ENCODE measurements around the gene UBN1. TPM values are rescaled to one million over a fixed set of nuclear protein-coding genes. Genes with fewer than 3 reads are reported as not detected.

UBN1 gene
- total RNA-seq, 4 donors from 2014 or later, result 21.0 to 48.2 (median 41.1) TPM

DNA sequence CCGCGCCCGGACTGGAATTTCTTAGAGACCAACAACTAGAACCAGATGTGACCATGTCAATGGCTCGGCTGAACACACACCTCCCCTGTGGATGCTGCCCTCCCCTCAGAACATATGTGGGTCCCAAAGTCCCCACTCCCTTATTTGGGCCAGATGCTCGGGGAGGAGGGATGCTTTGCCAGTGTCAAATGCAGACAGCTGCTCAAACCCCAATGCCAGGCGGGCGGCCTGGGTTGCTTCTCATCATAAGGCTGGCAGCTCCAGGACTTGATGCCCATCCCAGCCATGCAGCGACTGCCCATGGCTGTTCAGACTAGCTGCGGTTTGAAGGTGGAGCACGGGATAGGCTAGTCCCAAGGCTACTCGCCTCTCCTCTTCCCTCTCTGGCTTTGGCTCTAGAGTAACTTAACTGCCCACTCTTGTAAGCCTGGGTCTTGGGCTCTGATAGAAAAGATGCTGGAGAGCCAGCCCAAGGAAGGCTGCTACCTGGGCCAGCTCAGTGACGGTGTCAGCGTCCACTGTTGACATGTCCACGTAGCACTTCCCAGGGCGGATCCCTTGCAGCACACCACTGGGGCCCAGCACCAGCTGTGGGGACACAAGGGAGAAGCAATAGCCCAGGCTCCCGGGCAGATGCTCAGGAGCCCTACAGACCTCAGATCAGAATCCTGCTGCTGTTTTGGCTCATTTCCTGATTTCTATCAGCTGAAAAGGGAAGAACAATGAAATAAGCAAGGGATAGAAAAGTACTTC is 33.9 kb upstream of the UBN1 start:
- WGBS, result 86% methylated on average over 13 of the region's 16 CpGs
- TF ChIP-seq, protein P1, sequence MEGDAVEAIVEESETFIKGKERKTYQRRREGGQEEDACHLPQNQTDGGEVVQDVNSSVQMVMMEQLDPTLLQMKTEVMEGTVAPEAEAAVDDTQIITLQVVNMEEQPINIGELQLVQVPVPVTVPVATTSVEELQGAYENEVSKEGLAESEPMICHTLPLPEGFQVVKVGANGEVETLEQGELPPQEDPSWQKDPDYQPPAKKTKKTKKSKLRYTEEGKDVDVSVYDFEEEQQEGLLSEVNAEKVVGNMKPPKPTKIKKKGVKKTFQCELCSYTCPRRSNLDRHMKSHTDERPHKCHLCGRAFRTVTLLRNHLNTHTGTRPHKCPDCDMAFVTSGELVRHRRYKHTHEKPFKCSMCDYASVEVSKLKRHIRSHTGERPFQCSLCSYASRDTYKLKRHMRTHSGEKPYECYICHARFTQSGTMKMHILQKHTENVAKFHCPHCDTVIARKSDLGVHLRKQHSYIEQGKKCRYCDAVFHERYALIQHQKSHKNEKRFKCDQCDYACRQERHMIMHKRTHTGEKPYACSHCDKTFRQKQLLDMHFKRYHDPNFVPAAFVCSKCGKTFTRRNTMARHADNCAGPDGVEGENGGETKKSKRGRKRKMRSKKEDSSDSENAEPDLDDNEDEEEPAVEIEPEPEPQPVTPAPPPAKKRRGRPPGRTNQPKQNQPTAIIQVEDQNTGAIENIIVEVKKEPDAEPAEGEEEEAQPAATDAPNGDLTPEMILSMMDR (IDR thresholded peaks at IDR 0.05), result no peak
- no peak for TF ChIP-seq EP300 (IDR thresholded peaks at IDR 0.05)
- intact Hi-C loops (cut with DNase I), result no loop called here
- Histone ChIP-seq H3K4me1 (peaks cover 21 to 40% (median 28%) of the 10 kb centered on the region in 4 donors), H3K27ac (replicated peaks in 1 of 4) (peak overlapping the region; percentile 84 to 87 (median 84)), H3K9me3 (no peaks in the 10 kb centered on the region), H3K27me3 (no peaks in the 10 kb centered on the region), H3K36me3 (peaks cover 49 to 97% (median 84%) of the 10 kb centered on the region in 4 donors), H3K4me3 (no peak overlapping the region)
- DNase-seq (ENCODE audit: extremely low spot score), result no peak

DNA sequence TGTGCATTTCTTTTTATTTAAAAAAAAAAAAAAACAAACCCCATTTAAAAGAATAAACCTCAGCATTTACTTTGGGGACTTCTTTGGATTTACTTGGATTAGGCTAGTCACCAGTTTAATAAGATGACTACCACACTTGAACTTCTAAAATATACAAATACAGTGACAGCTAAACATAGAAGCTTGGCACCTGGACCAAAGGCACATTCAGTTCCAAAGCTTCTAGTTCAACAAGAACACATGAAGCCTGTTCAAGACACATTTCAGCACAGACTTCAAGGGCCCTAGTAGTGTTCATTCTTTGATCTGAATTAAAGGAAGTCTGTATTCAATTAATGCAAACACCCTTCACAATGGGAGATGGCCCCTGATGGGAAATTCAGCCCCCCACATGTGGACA is 33.2 kb upstream of the UBN1 start:
- Histone ChIP-seq H3K4me3 (peak overlapping the region in 2 of 4 donors; percentile 20), H3K36me3 (peaks cover 48 to 97% (median 84%) of the 10 kb centered on the region in 4 donors), H3K27me3 (no peaks in the 10 kb centered on the region), H3K27ac (replicated peaks in 1 of 4) (peak overlapping the region; percentile 84 to 87 (median 84)), H3K4me1 (peaks cover 21 to 40% (median 28%) of the 10 kb centered on the region in 4 donors), H3K9me3 (no peaks in the 10 kb centered on the region)
- peak; percentile 70 for TF ChIP-seq EP300 (IDR thresholded peaks at IDR 0.05)
- TF ChIP-seq POLR2A (IDR thresholded peaks at IDR 0.05; ENCODE audit: low read depth), result no peak
- TF ChIP-seq, protein P1 (IDR thresholded peaks at IDR 0.05), result no peak
- TF ChIP-seq POLR2AphosphoS5 (IDR thresholded peaks at IDR 0.05), result peak; percentile 60 to 83
- intact Hi-C loops (cut with DNase I), result no loop called here
- no peak for DNase-seq (ENCODE audit: extremely low spot score)

DNA sequence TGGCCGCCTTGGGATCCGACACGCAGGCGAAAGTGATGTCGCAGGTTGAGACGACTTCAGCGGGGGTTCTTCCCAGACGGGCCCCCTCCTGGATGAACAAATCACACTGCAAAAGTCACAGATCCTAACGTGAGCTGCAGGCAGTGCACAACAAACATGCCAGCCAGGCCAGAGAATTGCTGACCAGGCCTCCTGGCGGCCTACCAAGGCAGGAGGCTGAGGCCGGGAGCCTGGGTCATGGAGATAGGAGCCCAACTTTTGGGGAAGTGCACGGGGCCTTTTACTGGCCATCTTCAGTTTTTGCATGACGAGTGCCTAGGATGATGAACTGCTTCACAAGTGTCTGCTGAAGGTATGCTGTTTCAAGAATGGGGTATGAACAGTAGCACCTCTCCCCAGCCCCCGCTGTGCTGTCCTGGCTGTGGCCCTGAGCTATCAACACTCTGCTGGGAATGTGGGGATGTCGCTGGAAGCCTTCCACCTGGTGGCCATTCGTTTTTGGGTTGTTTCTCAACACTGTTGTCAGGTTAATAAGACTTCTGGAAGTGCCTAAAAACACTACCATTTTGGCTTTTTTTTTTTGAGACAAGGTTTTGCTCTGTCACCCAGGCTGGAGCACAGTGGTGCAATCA is 32.6 kb upstream of the UBN1 start:
- Histone ChIP-seq H3K36me3 (peaks cover 42 to 97% (median 83%) of the 10 kb centered on the region in 4 donors), H3K27me3 (no peaks in the 10 kb centered on the region), H3K27ac (replicated peaks in 1 of 4) (peak overlapping the region; percentile 84 to 87 (median 84)), H3K4me3 (peak overlapping the region in 2 of 4 donors; percentile 20), H3K4me1 (peaks cover 21 to 40% (median 28%) of the 10 kb centered on the region in 4 donors), H3K9me3 (no peaks in the 10 kb centered on the region)
- 74% methylated on average over 16 of the region's 16 CpGs for WGBS
- DNase-seq (ENCODE audit: extremely low spot score), result no peak
- intact Hi-C loops (cut with DNase I), result loop anchor here (5.0 kb wide), 1 partner anchor 47 kb away; the partner anchor contains the start of gene ZNF500
- TF ChIP-seq POLR2A (IDR thresholded peaks at IDR 0.05; ENCODE audit: low read depth), result no peak
- TF ChIP-seq EP300 (IDR thresholded peaks at IDR 0.05), result no peak
- TF ChIP-seq, protein P1 (IDR thresholded peaks at IDR 0.05), result peak in 2 of 3 experiments; percentile 12 to 15

DNA sequence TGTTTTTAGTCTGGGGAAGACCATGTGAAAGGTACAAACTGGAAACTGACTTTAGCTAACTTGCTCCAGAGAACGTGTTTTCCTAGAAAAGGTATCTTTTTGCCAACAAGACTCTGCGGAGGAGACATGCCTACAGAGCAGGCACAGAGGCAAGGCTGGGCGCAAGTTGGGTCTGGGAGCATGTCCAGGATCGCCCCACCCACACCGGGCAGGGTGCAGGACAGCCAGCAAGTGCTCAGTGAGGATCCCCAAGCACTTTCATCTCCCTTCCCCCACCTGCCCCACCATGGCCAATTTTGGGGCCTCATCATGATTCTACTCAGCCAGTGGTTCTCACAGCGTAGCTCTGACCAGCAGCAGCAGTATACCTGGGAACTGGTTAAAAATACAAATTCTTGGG is 26.6 kb upstream of the UBN1 start:
- Histone ChIP-seq H3K4me3 (no peak overlapping the region), H3K27ac (replicated peaks in 1 of 4) (no peak overlapping the region), H3K4me1 (peaks cover 0 to 14% (median 6%) of the 10 kb centered on the region in 4 donors), H3K9me3 (no peaks in the 10 kb centered on the region), H3K27me3 (no peaks in the 10 kb centered on the region), H3K36me3 (peaks cover 43 to 100% (median 92%) of the 10 kb centered on the region in 4 donors)
- TF ChIP-seq EP300 (IDR thresholded peaks at IDR 0.05) (no peak), POLR2A (IDR thresholded peaks at IDR 0.05; ENCODE audit: low read depth) (no peak), POLR2AphosphoS5 (IDR thresholded peaks at IDR 0.05) (no peak)
- TF ChIP-seq, protein P1 (IDR thresholded peaks at IDR 0.05), result no peak
- 83% methylated on average over 6 of the region's 6 CpGs for WGBS
- no peak for DNase-seq (ENCODE audit: extremely low spot score)
- intact Hi-C loops (cut with DNase I), result no loop called here

Measured in esophagus muscularis mucosa (tissue), 4 donors.